HL-60 (cell line): ENCODE data around the gene CASQ1.

ENCODE experiments used
- DNase-seq, 2 experiments: peaks; one replicate each; pipeline ENCODE4 v3.0.0-alpha.2; 2010 to 2020; ENCODE audit warnings: low read depth in 1 of 2, low spot score in 1 of 2
- H3K27ac ChIP-seq: fragments of 250-450 bp; sonication (Bioruptor Pico); replicated peaks from 2 replicates; pipeline ENCODE4 v1.5.1; 2020; ENCODE audit warnings: mild to moderate bottlenecking, moderate library complexity
- H3K27me3 ChIP-seq: fragments of 250-450 bp; sonication (Bioruptor Pico); 2 replicates; pipeline ENCODE4 v1.5.1; 2021; ENCODE audit warnings: mild to moderate bottlenecking, moderate library complexity; ENCODE audit not compliant: insufficient read depth, poor library complexity, severe bottlenecking
- H3K4me3 ChIP-seq: replicated peaks from 2 replicates; pipeline ENCODE4 v1.5.1; 2011; ENCODE audit warnings: mild to moderate bottlenecking, control low read depth, low read length; ENCODE audit not compliant: insufficient read depth
- GABPA ChIP-seq: IDR thresholded peaks from 2 replicates; pipeline ENCODE4 v1.6.1; 2012; ENCODE audit warnings: low read depth
- POLR2AphosphoS5 ChIP-seq: IDR thresholded peaks from 2 replicates; pipeline ENCODE4 v1.6.1; 2012; ENCODE audit warnings: low read depth
- REST ChIP-seq: IDR thresholded peaks from 2 replicates; pipeline ENCODE4 v1.6.1; 2012; ENCODE audit warnings: low read depth; ENCODE audit not compliant: insufficient replicate concordance
- SPI1 ChIP-seq: IDR thresholded peaks from 2 replicates; pipeline ENCODE4 v1.6.1; 2012; ENCODE audit warnings: low read depth, mild to moderate bottlenecking, borderline replicate concordance
- TF ChIP-seq, protein P1 (sequence below): IDR thresholded peaks from one replicate; pipeline ENCODE4 v1.5.1; 2011; ENCODE audit warnings: low read length, control low read depth, inconsistent platforms; ENCODE audit not compliant: insufficient read depth

Gene CASQ1

DNA sequence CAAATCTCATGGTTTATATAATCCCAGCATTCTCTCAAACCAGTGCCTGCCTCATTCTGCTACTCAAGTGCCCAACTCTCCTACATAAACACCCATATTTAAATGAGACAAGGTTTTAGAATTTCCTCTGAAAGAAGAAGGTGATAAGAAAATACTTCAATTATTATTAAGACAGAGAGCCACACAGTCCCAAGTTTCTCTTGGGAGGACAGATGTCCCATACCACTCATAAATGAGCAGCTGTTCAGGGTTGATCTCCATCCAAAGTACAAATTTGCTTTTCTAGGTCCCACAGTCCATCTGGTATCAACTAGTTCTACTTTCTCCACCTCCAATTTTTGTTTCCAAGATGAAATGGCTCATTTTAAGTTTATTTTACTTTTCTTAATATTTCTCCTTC lies 60.6 kb downstream of the CASQ1 start:
- H3K4me3 ChIP-seq = no peak overlapping the region
- no peak overlapping the region for H3K27ac ChIP-seq
- no peak for TF ChIP-seq SPI1
- no peak for TF ChIP-seq POLR2AphosphoS5
- TF ChIP-seq REST = no peak
- TF ChIP-seq, protein P1, sequence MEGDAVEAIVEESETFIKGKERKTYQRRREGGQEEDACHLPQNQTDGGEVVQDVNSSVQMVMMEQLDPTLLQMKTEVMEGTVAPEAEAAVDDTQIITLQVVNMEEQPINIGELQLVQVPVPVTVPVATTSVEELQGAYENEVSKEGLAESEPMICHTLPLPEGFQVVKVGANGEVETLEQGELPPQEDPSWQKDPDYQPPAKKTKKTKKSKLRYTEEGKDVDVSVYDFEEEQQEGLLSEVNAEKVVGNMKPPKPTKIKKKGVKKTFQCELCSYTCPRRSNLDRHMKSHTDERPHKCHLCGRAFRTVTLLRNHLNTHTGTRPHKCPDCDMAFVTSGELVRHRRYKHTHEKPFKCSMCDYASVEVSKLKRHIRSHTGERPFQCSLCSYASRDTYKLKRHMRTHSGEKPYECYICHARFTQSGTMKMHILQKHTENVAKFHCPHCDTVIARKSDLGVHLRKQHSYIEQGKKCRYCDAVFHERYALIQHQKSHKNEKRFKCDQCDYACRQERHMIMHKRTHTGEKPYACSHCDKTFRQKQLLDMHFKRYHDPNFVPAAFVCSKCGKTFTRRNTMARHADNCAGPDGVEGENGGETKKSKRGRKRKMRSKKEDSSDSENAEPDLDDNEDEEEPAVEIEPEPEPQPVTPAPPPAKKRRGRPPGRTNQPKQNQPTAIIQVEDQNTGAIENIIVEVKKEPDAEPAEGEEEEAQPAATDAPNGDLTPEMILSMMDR = no peak
- no peak for TF ChIP-seq GABPA
- no peaks in the 10 kb centered on the region for H3K27me3 ChIP-seq
- no peak for DNase-seq
